Astrocyte (in vitro differentiated cells and primary cell): Measurements from ENCODE around the gene KRT12.

Experiments used
- EZH2 ChIP-seq: IDR thresholded peaks from 2 replicates; pipeline ENCODE4 v1.6.1; 2012; ENCODE audit warnings: mild to moderate bottlenecking, low read length, inconsistent platforms; ENCODE audit not compliant: insufficient read depth
- TF ChIP-seq, protein P1 (sequence below): IDR thresholded peaks from 2 replicates; pipeline ENCODE4 v1.5.1; 2011; ENCODE audit warnings: low read depth, mild to moderate bottlenecking, inconsistent platforms, low read length, moderate library complexity; ENCODE audit not compliant: insufficient read depth

DNA sequence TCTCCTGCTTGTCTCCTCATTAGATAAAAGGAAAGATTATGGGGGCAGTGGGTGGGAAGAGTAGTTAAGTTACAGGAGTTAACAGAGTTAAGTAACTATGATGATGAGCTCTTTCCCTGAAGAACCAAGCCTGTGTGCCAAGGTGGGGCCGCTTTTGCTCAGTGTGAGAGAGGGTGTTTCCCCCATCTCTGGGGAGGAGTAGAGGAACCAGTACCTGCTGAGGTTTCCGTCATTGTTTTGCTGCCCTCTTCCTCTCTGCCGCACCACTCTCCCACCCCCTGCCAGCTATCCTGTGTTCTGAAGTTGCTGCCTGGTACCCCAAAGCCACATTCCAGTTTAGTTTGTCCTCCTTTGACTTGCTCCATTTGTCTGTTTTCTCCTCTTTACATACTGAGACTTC is 23.8 kb downstream of the KRT12 start:
- TF ChIP-seq, protein P1, sequence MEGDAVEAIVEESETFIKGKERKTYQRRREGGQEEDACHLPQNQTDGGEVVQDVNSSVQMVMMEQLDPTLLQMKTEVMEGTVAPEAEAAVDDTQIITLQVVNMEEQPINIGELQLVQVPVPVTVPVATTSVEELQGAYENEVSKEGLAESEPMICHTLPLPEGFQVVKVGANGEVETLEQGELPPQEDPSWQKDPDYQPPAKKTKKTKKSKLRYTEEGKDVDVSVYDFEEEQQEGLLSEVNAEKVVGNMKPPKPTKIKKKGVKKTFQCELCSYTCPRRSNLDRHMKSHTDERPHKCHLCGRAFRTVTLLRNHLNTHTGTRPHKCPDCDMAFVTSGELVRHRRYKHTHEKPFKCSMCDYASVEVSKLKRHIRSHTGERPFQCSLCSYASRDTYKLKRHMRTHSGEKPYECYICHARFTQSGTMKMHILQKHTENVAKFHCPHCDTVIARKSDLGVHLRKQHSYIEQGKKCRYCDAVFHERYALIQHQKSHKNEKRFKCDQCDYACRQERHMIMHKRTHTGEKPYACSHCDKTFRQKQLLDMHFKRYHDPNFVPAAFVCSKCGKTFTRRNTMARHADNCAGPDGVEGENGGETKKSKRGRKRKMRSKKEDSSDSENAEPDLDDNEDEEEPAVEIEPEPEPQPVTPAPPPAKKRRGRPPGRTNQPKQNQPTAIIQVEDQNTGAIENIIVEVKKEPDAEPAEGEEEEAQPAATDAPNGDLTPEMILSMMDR, result no peak
- TF ChIP-seq EZH2, result no peak
